Vagina (tissue), 2 donors: ENCODE data around the gene RELCH. TPM values are rescaled to one million over a fixed set of nuclear protein-coding genes. Genes with fewer than 3 reads are reported as not detected.
"Not testable (repeated sequence)": the region's sequence is repeated elsewhere in the genome, so short reads cannot be mapped to it uniquely, and the experiment has no call there.

ENCODE experiments used
- DNase-seq, 2 donors: peaks; one replicate each; pipeline ENCODE4 v3.0.0-alpha.2; 2017; ENCODE audit errors: extremely low spot score in 2 of 2
- H3K27ac ChIP-seq: fragments of 200-600 bp; sonication (generic); one replicate; pipeline ENCODE4 v1.5.1; 2019
- H3K27me3 ChIP-seq: fragments of 200-600 bp; sonication (generic); one replicate; pipeline ENCODE4 v1.5.1; 2019
- H3K36me3 ChIP-seq, 2 donors: fragments of 200-600 bp; sonication (generic); one replicate each; pipeline ENCODE4 v1.5.1; 2017 to 2019
- H3K4me1 ChIP-seq: fragments of 200-600 bp; sonication (generic); one replicate; pipeline ENCODE4 v1.5.1; 2019
- H3K4me3 ChIP-seq, 2 donors: fragments of 200-600 bp; sonication (generic); 1 replicate in 1 of 2; 2 replicates in 1 of 2; pipeline ENCODE4 v1.5.1; 2016 to 2019
- H3K9me3 ChIP-seq: fragments of 200-600 bp; sonication (generic); one replicate; pipeline ENCODE4 v1.5.1; 2019
- POLR2A ChIP-seq, 2 donors: fragments of 450-650 bp; IDR thresholded peaks; one replicate each; pipeline ENCODE4 v1.6.1; 2017; ENCODE audit warnings: antibody characterized with exemption in 2 of 2, mild to moderate bottlenecking in 2 of 2, moderate library complexity in 2 of 2
- POLR2AphosphoS5 ChIP-seq, 2 donors: sonication (generic); formaldehyde crosslinking; IDR thresholded peaks; one replicate each; pipeline ENCODE4 v1.9.0; 2017; ENCODE audit warnings: antibody characterized with exemption in 2 of 2, mild to moderate bottlenecking in 2 of 2, low read depth in 1 of 2; ENCODE audit not compliant: insufficient read depth in 1 of 2
- intact Hi-C: fragments of 100-400 bp; cut with DNase I; formaldehyde crosslinking; loops from one replicate; pipeline ENCODE4 v1.15.1; 2023
- total RNA-seq: library from RNA; depleted of rRNA; stranded (reverse); fragments of >200 nt; gene quantifications from one replicate; pipeline ENCODE4 v1.2.3, GENCODE V29; 2016
- TF ChIP-seq, protein P1 (sequence below), 3 experiments: fragments of 450-650 bp in 2 of 3; fragments of 200-600 bp in 1 of 3; sonication (generic) in 1 of 3; IDR thresholded peaks; one replicate each; pipeline ENCODE4 v1.5.1; 2017 to 2019; ENCODE audit warnings: antibody characterized with exemption in 3 of 3, mild to moderate bottlenecking in 2 of 3, moderate library complexity in 2 of 3

Gene RELCH
- total RNA-seq, 1 donor from 2014 or later: 59.9 TPM

DNA sequence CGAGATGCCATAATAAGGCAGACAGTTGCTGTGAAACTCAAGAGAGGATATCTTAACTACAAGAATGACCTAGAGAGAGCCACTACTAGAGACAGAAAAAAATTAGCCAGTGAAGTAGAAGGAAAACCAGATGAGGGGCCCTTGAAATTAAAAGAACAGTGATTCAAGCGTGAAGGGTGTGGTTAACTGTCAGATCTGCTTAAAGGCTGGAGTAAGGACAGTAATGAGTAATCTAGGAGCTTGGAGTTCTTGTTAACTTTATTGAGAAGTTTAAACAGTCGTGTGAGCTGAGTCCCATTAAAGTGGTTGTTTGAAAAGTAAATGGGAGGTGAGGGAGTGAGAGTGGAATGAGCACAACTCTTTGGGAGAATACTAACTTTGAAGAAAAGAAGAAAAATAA, 21.5 kb upstream of the RELCH start:
- Histone ChIP-seq H3K27me3 (no peaks in the 10 kb centered on the region), H3K27ac (no peak overlapping the region), H3K36me3 (no peaks in the 10 kb centered on the region), H3K4me3 (no peak overlapping the region), H3K9me3 (no peaks in the 10 kb centered on the region), H3K4me1 (no peaks in the 10 kb centered on the region)
- intact Hi-C loops: no loop called here
- TF ChIP-seq POLR2AphosphoS5 (IDR thresholded peaks at IDR 0.05; ENCODE audit: insufficient read depth in 1 of 2, low read depth in 1 of 2) (no peak), POLR2A (IDR thresholded peaks at IDR 0.05) (no peak)
- TF ChIP-seq, protein P1, sequence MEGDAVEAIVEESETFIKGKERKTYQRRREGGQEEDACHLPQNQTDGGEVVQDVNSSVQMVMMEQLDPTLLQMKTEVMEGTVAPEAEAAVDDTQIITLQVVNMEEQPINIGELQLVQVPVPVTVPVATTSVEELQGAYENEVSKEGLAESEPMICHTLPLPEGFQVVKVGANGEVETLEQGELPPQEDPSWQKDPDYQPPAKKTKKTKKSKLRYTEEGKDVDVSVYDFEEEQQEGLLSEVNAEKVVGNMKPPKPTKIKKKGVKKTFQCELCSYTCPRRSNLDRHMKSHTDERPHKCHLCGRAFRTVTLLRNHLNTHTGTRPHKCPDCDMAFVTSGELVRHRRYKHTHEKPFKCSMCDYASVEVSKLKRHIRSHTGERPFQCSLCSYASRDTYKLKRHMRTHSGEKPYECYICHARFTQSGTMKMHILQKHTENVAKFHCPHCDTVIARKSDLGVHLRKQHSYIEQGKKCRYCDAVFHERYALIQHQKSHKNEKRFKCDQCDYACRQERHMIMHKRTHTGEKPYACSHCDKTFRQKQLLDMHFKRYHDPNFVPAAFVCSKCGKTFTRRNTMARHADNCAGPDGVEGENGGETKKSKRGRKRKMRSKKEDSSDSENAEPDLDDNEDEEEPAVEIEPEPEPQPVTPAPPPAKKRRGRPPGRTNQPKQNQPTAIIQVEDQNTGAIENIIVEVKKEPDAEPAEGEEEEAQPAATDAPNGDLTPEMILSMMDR (IDR thresholded peaks at IDR 0.05): no peak
- no peak for DNase-seq

DNA sequence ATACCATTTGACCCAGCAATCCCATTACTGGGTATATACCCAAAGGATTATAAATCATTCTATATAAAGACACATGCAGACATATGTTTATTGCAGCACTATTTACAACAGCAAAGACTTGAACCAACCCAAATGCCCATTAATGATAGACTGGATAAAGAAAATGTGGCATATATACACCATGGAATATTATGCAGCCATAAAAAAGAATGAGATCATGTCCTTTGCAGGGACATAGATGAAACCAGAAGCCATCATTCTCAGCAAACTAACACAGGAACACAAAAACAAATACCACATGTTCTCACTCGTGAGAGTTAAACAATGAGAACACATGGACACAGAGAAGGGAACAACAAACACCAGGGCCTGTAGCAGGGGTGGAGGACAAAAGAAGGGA, 20.5 kb upstream of the RELCH start:
- H3K36me3 ChIP-seq, intact Hi-C loops, H3K9me3 ChIP-seq, DNase-seq, H3K4me1 ChIP-seq, H3K27me3 ChIP-seq, H3K4me3 ChIP-seq, H3K27ac ChIP-seq: not testable (repeated sequence)

DNA sequence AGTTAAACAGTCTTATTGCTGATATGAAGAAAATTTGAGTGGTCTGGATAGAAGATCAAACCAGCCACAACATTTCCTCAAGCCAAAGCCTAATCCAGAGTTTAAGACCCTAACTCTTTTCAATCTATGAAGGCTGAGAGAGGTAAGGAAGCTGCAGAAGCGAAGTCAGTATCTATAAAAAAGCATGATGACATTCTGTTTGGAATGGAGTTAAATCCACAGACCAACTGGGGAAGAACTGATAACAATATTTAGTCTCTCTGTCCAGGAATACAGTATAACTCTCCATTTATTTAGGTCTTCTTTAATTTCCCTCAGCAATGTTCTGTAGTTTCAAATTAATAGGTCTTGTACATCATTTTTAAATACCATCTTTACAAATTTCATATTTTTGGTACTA, 16.2 kb upstream of the RELCH start:
- Histone ChIP-seq H3K27me3 (no peaks in the 10 kb centered on the region), H3K27ac (no peak overlapping the region), H3K4me3 (no peak overlapping the region), H3K9me3 (no peaks in the 10 kb centered on the region), H3K4me1 (no peaks in the 10 kb centered on the region), H3K36me3 (no peaks in the 10 kb centered on the region)
- intact Hi-C loops: no loop called here
- TF ChIP-seq, protein P1 (IDR thresholded peaks at IDR 0.05): no peak
- TF ChIP-seq POLR2AphosphoS5 (IDR thresholded peaks at IDR 0.05; ENCODE audit: insufficient read depth in 1 of 2, low read depth in 1 of 2): no peak
- TF ChIP-seq POLR2A (IDR thresholded peaks at IDR 0.05): no peak
- no peak for DNase-seq

DNA sequence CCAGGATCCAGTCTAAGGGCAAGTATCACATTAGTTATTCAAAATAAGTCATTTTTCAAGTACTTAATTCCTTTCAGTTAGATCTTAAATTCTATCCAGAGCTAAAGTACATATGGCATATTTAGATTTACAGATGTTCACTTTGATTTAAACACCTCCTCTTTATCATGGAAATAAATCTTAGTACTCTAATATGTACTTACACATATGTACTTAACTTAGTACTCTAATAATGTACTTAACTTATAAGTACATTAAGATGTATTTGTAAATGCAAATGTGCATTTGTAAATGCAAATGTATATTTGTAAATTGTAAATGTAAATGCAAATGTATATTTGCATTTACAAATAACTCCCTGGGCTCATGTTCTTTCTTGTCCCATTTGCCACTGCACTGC, 14.8 kb upstream of the RELCH start:
- H3K4me3 ChIP-seq: no peak overlapping the region

DNA sequence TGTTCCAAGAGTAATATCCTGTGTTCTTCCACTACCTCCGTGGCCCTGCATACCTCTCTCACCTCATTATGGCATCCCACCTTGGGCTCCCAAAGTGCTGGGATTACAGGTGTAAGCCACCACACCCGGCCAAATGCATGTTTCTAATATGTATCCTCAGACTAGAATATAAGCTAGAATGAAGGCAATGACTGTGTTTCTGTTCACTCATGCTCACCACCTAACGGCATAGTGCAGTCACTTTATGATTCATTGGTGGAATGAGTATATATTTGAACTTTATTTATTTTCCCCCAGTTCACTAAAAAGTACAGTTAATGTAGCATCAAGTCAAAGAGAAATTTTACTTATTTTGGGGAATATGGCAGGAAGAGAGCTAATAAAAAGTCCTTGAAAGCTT, 11.5 kb upstream of the RELCH start:
- Histone ChIP-seq H3K27me3 (no peaks in the 10 kb centered on the region), H3K4me1 (no peaks in the 10 kb centered on the region), H3K4me3 (no peak overlapping the region), H3K36me3 (no peaks in the 10 kb centered on the region), H3K9me3 (no peaks in the 10 kb centered on the region), H3K27ac (no peak overlapping the region)
- intact Hi-C loops: no loop called here
- no peak for DNase-seq
- TF ChIP-seq, protein P1 (IDR thresholded peaks at IDR 0.05): no peak

More for the DNA sequence above, 14.8 kb upstream of the RELCH start:
- Histone ChIP-seq H3K27ac (no peak overlapping the region), H3K9me3 (no peaks in the 10 kb centered on the region), H3K36me3 (no peaks in the 10 kb centered on the region), H3K27me3 (no peaks in the 10 kb centered on the region), H3K4me1 (no peaks in the 10 kb centered on the region)
- no peak for DNase-seq
- TF ChIP-seq, protein P1 (IDR thresholded peaks at IDR 0.05): no peak
- TF ChIP-seq POLR2AphosphoS5 (IDR thresholded peaks at IDR 0.05; ENCODE audit: insufficient read depth in 1 of 2, low read depth in 1 of 2) (no peak), POLR2A (IDR thresholded peaks at IDR 0.05) (no peak)
- intact Hi-C loops: no loop called here

DNA sequence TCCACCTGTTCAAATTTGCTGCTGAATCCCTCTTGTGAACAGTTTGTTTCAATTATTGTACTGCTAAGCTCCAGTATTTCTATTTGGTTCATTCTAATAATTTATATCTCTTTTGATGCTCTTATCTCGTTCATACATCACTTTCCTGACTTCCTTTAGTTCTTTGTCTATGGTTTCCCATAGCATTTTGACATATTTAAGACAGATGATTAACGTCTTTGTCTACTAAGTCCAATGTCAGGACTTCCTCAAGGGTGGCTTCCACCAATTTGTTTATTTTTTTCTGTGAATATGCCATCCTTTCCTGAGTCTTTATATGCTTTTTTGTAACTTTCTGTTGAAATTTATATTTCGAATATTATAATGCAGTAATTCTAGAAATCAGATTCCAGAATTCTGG, 9.8 kb upstream of the RELCH start:
- Histone ChIP-seq H3K9me3 (no peaks in the 10 kb centered on the region), H3K4me1 (no peaks in the 10 kb centered on the region), H3K27me3 (no peaks in the 10 kb centered on the region), H3K36me3 (no peaks in the 10 kb centered on the region), H3K4me3 (no peak overlapping the region), H3K27ac (no peak overlapping the region)
- TF ChIP-seq POLR2A (IDR thresholded peaks at IDR 0.05) (no peak), POLR2AphosphoS5 (IDR thresholded peaks at IDR 0.05; ENCODE audit: insufficient read depth in 1 of 2, low read depth in 1 of 2) (no peak)
- TF ChIP-seq, protein P1 (IDR thresholded peaks at IDR 0.05): no peak
- no peak for DNase-seq
- intact Hi-C loops: no loop called here
